ENCODE results near the gene ANKIB1. TPM values are rescaled to one million over a fixed set of nuclear protein-coding genes. Genes with fewer than 3 reads are reported as not detected.

ANKIB1 gene
- total RNA-seq, result 23.8 and 29.0 TPM in 2 replicates

GRCh38 chr7:92245487-92246359 lies at the start of gene ANKIB1, which contains the start of gene KRIT1:
ANKIB1 (plus strand) TSS chr7:92245974; CDS start chr7:92294979, 49,005 bp downstream.
KRIT1 (minus strand) TSS chr7:92245914; CDS start chr7:92242135, 3,779 bp downstream.

GRCh38 chr7:92447345-92448204 lies 201.8 kb downstream of the ANKIB1 start, which contains the start of gene GATAD1:
GATAD1 (plus strand) TSS chr7:92447482; CDS start chr7:92447730, 248 bp downstream.

Other genes with a start within 250 kb of the ANKIB1 start
- gene CYP51A1, start 111.5 kb upstream of the ANKIB1 start, total RNA-seq, result 73.5 and 78.0 TPM in 2 replicates
- gene LRRD1, start 66.8 kb upstream of the ANKIB1 start, total RNA-seq, result not detected in 2 replicates
- gene KRIT1, start 60 bp upstream of the ANKIB1 start, total RNA-seq, result 41.2 and 47.6 TPM in 2 replicates
- 18.0 and 19.5 TPM in 2 replicates for gene GATAD1, start 201.5 kb downstream of the ANKIB1 start, total RNA-seq
- gene ERVW-1, start 232.0 kb downstream of the ANKIB1 start, total RNA-seq, result not detected in 2 replicates